CD4-positive, alpha-beta T cell treated with Interleukin-1 beta for 1 hour (primary cell): ENCODE results near the gene PSMC4.

ENCODE experiments used
- DNase-seq, 2 donors: peaks; one replicate each; pipeline ENCODE4 v3.0.0-alpha.2; 2020 to 2022

The PSMC4 gene

DNA sequence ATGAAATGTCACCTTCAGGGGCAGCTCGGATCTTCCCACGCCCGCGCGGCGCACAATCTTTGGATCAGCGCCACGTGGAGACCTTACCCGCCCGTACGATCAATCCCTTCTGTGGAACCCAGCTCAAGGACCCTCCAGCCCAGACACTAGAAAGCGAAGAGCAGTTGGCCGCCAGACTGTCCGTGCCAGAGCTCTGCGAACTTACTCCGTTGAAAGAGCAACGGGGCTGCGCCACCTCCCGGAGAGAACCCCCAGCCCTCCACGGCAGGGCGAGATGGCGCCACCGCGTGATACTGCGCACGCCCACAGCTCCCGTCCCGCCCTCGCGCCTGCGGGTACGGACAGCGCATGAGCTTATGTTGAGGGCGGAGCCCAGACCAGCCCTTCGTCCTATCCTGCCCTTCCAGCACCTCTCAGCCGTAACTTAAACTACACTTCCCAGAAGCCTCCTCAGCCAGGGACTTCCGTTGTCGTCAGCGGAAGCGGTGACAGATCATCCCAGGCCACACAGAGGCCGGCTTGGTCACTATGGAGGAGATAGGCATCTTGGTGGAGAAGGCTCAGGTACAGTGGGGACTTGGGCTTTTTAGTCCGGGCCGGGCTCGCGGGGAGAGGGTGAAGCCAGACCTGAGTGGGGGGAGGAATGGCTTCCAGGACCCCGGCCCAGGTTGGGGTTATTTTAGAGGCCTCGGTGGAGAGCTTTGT lies at the start of gene PSMC4:
Gene PSMC4 (plus strand): TSS at position 491 of the 705 bp plus-strand sequence. CDS start 38 bp downstream, at position 529.
- peak; percentile 99 for DNase-seq

DNA sequence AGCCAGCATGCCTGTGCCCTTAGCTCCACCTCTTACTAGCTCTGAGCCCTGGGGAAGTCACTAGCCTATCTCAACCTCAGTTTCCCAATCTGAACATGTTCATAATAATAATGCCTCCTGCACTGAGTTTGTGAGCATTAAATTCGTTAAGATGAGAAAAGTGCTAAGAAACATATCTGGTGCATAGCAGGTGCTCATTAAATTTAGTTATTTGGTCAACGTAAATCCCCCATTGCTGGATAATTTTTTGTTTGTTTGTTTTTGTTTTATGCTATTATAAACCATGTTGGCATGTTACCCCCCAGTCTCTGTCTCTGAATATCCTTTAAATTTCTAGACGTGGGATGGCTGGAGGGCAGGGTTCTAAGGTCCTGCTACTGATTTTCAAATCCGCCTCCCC lies 47.1 kb upstream of the PSMC4 start:
- no peak for DNase-seq

DNA sequence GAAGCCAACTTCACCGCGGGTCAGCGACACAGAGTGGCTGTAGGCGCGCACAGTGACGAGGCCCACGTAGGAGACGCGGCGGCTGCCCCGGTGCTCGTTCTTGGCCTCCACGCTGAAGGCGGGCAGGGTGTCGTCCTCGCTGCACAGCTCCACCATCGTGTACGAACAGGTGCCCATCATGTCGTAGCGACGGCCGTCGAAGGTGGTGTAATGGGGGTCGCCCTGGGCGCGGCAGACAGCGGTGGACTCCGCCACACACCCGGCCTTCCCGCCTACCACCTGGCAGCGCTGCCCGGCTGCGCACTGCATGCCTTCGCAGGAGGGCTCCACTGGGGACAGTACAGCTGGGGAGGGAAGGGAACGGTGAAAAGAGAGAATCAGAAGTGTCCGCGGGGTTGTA lies 46.6 kb upstream of the PSMC4 start:
- no peak for DNase-seq

- DNase-seq: no peak
Measured at GRCh38 chr19:39924952-39925351, 46.0 kb upstream of the PSMC4 start.

GRCh38 chr19:39926170-39926760 lies 44.7 kb upstream of the PSMC4 start:
- DNase-seq: no peak

- DNase-seq: no peak
Measured at GRCh38 chr19:39927076-39927475, 43.9 kb upstream of the PSMC4 start.

DNA sequence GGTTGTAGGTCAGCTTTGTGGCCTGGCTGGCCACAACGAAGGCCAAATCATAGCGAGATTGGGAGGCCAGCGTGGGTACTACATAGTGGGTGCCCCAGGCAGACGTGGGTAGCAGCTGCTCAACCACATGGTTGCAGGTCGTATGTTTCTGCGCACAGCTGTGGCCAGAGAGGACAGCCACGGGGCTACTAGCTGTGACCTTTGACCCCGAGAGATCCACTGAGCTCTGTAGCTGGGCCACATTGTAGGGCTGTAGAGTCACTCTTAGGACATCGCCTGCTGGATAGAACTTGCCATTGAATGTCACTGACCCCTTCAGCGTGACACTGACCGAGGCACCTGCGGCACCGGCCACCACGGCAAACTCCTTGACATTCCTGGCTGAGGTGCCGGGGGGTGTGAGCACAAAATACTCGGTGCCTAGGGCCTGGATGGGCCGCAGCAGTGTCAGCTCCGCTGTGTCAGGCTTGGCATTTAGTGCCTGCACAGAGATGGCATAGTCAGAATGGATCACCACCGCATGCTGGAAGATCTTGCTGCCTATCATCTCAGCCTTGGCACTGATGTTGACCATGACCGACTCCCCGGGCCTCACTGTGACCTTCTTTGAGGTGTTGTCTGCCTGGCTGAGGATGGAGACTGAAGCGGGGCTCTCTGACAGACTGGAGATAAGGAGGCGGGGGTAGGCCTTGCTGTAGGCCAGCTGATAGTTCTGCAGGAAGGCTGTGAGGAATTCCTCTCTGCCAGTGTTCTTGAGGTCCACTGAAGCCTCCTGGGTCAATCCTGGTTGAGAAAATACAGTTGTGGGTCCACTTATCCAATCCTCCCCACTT lies 43.2 kb upstream of the PSMC4 start:
- no peak for DNase-seq

GRCh38 chr19:39928357-39928725 lies 42.6 kb upstream of the PSMC4 start:
- no peak for DNase-seq

- no peak for DNase-seq
Measured at GRCh38 chr19:39929750-39930149, 41.2 kb upstream of the PSMC4 start.

GRCh38 chr19:39934584-39935363 lies 36.2 kb upstream of the PSMC4 start, which contains the start of gene FCGBP:
FCGBP (minus strand) TSS chr19:39934634.
- DNase-seq: no peak

DNA sequence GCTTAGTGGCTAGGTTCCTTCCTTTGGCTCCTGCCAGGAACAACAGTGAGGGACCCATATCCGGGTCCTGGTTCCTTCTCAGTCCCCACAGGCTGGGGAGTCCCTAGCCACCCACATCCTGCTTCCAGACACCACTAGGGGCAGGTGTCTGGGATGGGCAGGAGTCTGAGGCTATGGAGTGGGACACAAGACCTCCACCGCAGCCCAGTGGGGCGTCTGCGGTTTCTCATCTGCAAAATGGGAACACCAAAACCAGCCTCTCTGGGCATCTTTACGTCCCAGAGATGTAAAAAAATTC lies 35.7 kb upstream of the PSMC4 start:
- no peak for DNase-seq

- no peak for DNase-seq
Measured at GRCh38 chr19:39936020-39936419, 34.9 kb upstream of the PSMC4 start.

- no peak for DNase-seq
Measured at GRCh38 chr19:39936622-39937021, 34.3 kb upstream of the PSMC4 start.

GRCh38 chr19:39937094-39937720 lies 33.8 kb upstream of the PSMC4 start:
- DNase-seq: peak; percentile 39 to 58

DNA sequence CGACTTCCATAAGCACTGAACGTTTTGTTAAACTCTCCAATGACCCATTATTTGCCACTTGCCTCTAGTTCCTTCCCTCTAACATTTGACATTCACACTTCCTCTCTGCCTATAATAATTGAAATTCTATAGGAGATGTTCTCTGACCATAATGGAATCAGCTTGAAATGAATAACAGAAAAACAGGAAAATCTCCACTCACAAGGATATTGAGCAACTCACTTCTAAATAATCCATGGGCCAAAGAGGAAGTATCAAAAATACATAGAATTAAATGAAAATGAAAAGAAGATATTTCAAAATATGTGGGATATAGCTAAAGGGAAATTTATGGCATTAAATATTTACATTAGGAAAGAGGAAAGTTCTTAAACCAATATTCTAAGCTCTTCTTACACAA lies 33.2 kb upstream of the PSMC4 start:
- no peak for DNase-seq

GRCh38 chr19:39939556-39939955 lies 31.4 kb upstream of the PSMC4 start:
- no peak for DNase-seq

DNA sequence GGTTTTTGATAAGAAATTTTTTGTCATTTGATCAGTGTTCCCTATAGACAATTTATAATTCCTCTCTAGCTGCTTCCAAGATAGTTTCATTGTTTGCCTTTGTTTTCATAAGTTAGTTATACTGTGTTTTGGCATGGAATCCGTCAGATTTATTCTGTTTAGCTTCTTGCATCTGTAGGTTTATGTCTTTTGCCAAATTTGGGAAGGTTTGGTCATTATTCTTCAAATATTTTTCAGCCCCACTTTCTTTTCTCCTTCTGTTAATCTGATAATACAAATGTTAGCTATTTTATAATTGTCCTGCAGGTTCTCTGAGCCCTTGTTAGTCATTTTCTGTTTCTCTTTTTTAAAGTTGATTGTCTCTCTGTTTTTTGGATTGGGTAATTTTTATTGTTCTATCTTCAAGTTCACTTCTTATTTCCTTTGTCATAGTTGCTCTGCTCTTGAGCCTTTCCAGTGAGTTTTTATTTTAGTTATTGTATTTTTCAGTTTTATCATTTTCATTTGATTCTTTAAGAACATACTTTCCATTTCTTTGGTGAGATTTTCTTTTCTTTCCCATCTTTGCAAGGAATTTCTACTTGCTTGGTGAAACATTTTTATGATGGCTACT lies 30.6 kb upstream of the PSMC4 start:
- no peak for DNase-seq

DNA sequence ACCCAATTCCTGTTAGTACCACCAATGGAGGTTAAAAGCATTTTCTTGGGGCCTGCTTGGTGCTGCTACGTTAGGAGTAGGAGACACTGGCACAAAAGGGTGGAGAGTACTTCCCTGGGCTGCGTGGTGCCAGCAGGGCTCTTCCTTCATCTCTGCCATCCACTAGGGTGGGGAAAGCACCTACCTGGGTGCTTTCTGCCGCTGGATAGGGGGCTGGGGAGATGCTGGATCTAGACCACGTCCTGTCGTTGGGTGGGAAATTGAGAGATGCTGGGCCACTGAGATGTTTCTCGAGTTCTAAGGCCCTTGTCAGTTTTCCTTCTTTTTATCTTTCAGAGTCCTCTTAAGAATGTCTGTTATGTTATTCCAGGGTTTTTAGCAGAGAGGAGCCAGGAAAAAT lies 29.8 kb upstream of the PSMC4 start:
- peak in 1 of 2 donors; percentile 38 for DNase-seq

DNA sequence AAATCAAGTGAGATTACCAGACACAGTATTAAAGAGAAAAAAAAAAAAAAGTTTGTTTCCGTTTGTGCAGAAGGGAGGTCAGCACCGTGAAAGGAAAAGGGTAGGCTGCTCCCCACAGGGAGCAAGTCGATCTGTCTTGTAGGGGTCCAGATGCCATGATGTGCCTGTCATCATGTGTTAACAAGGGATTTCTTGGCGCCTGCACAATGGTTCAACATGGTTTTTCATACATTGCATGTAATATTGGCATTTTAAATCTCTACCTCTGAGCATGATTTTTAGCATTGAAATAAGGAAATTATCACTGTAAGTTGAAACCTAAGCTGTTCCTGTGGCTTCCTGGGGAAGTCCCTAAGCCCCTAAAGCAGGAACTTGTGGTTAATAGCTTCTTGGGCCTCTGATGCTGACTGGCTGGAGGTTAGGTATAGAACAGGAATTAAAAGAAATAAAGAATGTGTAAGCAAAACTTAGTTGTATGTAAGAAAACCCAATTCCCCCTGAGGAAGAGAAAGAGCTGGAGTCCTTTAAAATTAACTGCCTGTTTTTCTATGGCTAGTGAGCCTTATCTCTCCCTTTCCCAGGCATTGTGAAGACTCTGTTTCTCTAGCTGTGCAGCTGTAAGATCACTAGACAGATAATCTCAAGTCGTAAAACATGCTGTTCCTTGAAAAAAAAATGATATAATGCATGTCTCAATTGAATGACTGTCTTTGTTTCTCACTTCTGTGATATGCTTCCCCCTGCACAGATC lies 29.2 kb upstream of the PSMC4 start:
- peak; percentile 77 to 82 for DNase-seq

DNA sequence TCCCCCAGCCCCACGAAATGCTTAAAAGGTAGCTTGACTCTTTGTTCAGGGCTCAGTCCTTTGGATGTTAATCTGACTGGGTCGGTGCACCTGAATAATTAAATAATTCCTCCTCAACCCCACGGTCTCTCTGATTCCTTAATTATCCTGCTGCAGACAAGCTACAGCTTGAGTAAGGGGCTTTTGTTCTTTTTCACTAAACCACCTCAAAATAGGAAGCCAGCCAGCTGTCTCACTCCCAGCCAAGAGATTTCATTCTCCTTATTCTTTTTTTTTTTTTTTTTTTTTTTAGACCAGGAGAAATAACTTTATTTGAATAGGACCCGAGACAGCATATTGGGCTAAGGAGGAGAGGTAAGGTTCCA lies 28.6 kb upstream of the PSMC4 start:
- no peak for DNase-seq

DNA sequence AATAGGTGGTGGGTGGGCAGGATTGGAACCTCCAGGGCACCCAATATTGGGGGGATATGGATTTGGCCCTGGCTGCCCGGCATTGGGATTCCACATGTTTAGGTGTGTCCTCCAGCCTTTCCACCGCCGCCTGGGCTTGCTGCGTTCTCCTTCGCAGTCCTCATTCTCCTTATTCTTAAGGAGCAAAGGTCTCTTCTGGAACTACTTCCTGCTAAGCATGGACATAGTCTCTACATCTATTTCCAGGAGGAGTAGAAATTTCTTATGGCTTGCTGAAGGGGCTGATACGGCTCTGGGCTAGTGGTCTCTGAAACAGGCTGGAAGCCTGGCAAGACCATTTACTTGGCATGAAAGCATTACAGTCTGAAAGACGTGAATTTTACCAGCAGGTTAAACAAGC lies 27.4 kb upstream of the PSMC4 start:
- no peak for DNase-seq

GRCh38 chr19:39946532-39946931 lies 24.4 kb upstream of the PSMC4 start:
- no peak for DNase-seq
